ENCODE data around the gene MORN1.

The MORN1 gene

GRCh38 chr1:2373551-2374251 lies 17.7 kb downstream of the MORN1 start:
- no peak for DNase-seq (ENCODE audit: low spot score)

GRCh38 chr1:2372551-2373490 lies 18.5 kb downstream of the MORN1 start:
- no peak for DNase-seq (ENCODE audit: low spot score)

DNA sequence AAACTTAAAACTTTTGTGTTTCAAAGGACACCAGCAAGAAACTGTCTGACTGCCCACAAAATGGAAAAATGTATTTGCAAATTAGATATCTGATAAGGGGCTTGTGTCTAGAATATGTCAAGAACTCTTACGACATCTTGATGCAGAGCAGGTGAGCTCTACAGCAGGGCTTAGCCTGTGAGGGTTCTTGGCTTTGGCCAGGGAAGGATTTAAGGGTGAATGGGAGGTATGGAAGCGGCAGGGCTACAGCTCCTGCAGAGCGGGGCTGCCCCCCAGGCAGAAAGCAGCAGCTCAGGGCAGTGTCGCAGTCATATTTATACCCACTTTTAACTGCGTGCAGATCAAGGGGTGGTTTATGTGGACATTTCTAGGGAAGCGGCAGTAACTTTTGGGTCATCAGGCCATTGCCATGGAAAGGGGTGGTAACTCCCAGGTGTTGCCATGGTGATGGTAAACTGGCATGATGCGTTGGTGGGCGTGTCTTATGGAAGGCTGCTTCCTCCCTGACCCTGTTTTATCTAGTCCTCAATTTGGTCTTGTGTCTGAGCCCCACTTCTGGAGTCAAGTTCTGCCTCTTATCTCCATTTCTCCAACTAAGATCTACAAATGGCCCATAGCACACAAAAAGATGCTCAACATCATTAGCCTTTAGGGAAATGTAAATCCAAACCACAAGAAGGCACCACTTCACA lies 23.2 kb downstream of the MORN1 start:
- DNase-seq (ENCODE audit: low spot score) = no peak

- DNase-seq (ENCODE audit: low spot score) = no peak
These were observed 27.4 kb downstream of the MORN1 start for GRCh38 chr1:2363847-2364513.

DNA sequence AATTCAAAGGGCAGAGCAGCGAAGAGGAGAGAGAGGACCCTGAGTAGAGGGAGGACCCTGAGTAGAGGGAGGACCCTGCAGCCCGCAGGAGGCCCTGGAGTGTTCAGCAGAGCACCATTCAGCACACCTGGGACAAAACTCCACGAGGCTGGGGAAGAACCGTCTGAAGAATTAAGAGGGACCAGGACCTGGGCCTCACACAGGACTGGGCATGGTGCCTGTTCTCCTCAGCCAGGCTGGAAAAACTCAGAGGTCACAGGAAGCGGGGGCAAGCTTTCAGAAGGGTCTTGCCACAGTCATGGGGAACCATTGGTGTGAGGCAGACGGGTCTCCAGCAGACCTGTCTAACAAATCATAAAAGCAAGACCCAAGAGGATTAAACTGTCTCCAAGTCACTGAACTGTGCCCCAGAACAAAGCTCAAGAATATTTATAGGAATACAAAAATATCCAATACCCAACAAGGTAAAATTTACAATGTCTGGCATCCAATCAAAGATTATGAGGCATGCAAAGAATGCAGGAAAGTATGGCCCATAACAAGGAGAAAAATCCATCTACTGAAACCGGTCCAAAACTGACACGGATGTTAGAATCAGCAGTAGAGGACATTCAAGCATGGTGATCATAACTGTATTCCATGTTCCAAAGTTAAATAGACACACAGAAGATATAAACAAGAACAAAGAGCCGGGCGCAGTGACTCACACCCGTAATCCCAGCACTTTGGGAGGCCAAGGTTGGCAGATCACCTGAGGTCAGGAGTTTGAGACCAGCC lies 30.6 kb downstream of the MORN1 start:
- no peak for DNase-seq (ENCODE audit: low spot score)

- no peak for DNase-seq (ENCODE audit: low spot score)
These were observed 32.4 kb downstream of the MORN1 start for GRCh38 chr1:2358651-2359640.

- DNase-seq (ENCODE audit: low spot score) = no peak
These were observed 33.3 kb downstream of the MORN1 start for GRCh38 chr1:2358072-2358471.

DNA sequence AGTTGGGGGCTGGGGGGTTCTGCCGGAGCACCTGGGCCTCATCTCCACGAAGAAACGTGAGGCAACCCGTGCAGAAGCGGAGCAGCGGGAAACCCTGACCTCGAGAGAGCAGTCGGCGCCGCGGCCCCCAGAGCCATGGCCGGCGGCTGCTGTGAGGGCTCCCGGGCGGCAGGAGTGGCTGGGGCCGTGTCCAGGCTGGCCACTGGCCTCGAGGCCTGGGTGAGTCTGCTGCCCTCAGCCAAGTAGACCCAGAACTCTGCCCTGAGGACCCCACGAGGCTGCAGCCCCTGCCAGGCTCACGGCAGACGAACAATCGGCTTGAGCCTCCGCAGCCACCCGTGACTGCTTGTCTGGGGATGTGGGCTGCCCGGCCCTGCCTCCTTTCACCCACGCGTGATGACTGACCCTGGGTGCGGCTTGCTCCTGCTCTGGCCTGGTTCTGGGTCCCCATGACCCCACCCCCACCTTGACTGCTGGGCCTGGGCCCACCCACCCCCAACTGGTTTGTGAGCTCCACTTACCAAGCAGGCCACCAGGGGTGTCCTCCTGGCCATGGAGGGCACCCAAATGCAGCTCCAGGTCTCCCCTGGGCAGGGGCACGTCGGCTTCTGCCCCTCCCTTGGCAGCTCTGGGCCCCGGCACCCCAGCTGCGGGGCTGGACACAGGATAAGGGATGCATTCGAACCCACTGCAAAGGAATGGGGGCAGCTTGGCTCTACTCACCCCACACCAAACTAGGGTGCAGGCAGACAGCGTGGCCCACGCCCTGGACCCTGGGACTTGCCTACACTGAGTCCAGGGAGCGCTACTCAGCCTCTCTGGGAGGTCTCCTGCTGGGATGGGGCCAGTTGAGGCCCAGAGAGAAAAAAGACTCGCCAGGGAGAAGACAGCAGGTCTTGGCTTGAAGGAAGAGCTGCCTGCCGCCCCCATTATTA lies 34.2 kb downstream of the MORN1 start:
- DNase-seq (ENCODE audit: low spot score) = no peak

DNA sequence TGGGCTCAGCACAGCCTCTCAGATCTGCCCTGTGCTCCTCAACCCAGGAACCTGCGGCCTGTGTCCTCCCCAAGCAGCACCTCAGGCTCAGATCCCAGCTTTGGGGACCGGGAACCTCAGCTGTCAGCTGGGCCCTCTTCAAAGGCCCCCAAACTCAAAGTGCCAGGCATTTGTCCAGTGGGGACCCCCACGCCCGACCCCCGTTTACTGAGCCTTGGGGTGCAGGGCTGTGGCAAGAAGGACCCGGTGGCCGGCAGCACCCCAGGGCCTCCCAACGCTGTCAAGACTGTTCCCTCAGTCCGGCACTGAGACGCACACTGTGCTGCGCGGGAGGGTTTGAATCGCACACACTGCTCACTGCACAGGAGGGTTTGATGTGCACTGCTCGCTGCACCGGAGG lies 35.0 kb downstream of the MORN1 start:
- no peak for DNase-seq (ENCODE audit: low spot score)

GRCh38 chr1:2355373-2356261 lies 35.7 kb downstream of the MORN1 start:
- DNase-seq (ENCODE audit: low spot score) = no peak

DNA sequence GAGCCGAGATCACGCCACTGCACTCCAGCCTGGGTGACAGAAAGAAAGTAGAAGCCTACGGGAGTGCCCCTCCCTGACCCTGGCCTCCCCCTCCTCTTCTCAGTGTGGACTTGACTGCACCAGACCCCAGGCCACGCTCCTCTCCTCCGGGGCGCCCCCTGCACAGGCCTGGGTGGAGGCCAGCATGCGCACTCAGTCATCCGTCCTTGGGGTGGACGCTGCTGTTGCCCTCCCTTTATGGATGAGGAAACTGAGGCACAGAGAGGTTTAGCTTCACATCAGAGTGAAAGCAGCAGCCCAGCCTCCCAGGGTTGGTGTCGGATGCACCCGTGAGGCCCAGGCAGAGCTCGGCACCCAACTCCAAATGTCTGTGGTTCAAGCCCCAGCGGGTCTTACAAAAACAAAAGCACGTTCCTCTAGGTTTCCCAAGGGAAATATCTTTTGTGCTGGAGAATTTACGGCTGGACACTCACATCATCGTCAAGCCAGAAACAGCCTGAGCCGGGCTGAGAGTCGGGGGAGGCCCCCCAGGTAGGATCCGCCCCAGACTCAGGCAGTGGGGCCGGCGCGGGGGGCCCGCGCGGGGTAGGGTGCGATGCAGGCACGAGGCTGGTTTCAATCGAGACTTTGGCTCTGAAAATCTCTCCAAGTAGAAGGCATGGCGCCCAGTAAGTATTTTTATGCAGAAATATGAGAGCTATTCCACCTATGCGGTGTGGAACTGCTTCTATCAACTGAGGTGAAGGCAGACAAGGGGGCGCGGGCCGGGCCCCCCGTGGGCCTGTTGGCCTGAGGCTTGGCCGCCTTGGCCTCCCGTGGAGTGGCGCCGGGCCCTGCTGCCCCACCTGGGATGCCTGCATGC lies 36.6 kb downstream of the MORN1 start:
- DNase-seq (ENCODE audit: low spot score) = no peak

DNA sequence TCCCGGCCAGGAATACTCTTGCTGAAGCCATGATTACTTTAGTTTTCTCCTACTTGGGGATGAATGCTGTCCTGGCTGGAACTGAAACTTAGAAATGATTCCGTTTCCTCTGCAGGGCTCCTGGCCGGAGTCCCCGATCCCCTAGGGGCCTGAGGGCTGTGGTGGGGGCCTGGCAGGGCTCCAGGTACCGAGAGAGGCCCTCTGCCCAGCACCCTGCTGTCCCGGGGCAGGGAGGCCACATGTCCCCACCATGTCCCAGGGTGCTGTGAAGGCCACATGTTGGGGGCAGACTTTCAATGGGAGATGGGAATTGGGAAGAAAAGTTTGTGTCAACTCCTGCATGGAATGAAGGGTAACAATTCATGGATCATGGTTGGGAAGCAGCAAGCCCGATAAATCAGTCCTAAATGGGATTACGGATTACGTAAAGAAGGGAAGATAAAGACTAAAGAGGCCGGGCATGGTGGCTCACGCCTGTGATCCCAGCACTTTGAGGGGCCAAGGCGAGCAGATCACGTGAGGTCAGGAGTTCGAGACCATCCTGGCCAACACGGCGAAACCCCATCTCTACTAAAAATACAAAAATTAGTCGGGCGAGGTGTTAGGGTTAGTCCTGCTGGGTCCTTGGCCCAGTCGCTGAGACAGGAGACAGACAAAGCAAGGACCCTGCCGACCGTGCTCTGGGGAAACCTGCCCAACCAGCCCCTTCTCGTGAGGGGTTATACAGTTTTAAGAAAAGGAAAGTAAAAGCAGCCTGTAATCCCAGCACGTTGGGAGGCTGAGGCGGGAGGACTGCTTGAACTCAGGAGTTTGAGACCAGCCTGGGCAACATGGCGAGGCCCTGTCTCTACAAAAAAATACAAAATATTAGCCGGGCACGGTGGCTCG lies 37.6 kb downstream of the MORN1 start:
- no peak for DNase-seq (ENCODE audit: low spot score)

GRCh38 chr1:2352897-2353550 lies 38.3 kb downstream of the MORN1 start:
- no peak for DNase-seq (ENCODE audit: low spot score)

GRCh38 chr1:2352341-2352896 lies 38.9 kb downstream of the MORN1 start:
- DNase-seq (ENCODE audit: low spot score) = no peak

GRCh38 chr1:2351723-2352122 lies 39.6 kb downstream of the MORN1 start:
- DNase-seq (ENCODE audit: low spot score) = no peak
